ENCODE results near the gene NTRK3.

GRCh38 chr15:88255484-88256278 lies 858 bp downstream of the NTRK3 start:
- peak; percentile 90 for TF ChIP-seq EZH2 (IDR thresholded peaks at IDR 0.05; ENCODE audit: low read length)
- TF ChIP-seq CTCF (optimal IDR thresholded peaks at IDR 0.05 in 1 of 3, IDR thresholded peaks at IDR 0.05 in 1 of 3, conservative IDR thresholded peaks at IDR 0.05 in 1 of 3; ENCODE audit: extremely low read depth in 1 of 3, insufficient read depth in 2 of 3, low read length in 3 of 3), result no peak
